PC-9 (cell line): ENCODE data around the gene MCFD2.

Source experiments
- EZH2 ChIP-seq: fragments of 200-600 bp; sonication (generic); IDR thresholded peaks from 2 replicates; pipeline ENCODE4 v1.8.0; 2017; ENCODE audit warnings: antibody characterized with exemption, low read depth
- TF ChIP-seq, protein P1 (sequence below): fragments of 200-600 bp; sonication (generic); conservative IDR thresholded peaks from 2 replicates; pipeline ENCODE4 v1.6.1; 2017; ENCODE audit warnings: mixed run types, antibody characterized with exemption, mild to moderate bottlenecking, moderate library complexity

GRCh38 chr2:46855805-46856204, 59.8 kb downstream of the MCFD2 start:
- TF ChIP-seq, protein P1, sequence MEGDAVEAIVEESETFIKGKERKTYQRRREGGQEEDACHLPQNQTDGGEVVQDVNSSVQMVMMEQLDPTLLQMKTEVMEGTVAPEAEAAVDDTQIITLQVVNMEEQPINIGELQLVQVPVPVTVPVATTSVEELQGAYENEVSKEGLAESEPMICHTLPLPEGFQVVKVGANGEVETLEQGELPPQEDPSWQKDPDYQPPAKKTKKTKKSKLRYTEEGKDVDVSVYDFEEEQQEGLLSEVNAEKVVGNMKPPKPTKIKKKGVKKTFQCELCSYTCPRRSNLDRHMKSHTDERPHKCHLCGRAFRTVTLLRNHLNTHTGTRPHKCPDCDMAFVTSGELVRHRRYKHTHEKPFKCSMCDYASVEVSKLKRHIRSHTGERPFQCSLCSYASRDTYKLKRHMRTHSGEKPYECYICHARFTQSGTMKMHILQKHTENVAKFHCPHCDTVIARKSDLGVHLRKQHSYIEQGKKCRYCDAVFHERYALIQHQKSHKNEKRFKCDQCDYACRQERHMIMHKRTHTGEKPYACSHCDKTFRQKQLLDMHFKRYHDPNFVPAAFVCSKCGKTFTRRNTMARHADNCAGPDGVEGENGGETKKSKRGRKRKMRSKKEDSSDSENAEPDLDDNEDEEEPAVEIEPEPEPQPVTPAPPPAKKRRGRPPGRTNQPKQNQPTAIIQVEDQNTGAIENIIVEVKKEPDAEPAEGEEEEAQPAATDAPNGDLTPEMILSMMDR: no peak
- no peak for TF ChIP-seq EZH2
